GM12878 (cell line): ENCODE data around the gene OR4E1. TPM values are rescaled to one million over a fixed set of nuclear protein-coding genes. Genes with fewer than 3 reads are reported as not detected.

Source experiments
- ATAC-seq: fragments of 200-7000 bp; cut with Tn5 transposase; 3 replicates; pipeline ENCODE4 v1.9.1; 2020; ENCODE audit warnings: mild to moderate bottlenecking, moderate library complexity
- BruUV-seq: library from RNA; stranded (reverse); fragments of 400-500 nt; replicated peaks from 2 replicates; lab custom pipeline; 2021; lab: Mats Ljungman, UMichigan
- CTCF ChIA-PET: fragments of 300-600 bp; sonication (Branson Sonifier 250); formaldehyde crosslinking; extraction: SDS; loops from one replicate; lab custom pipeline; 2021; ENCODE audit warnings: inconsistent platforms; lab: Yijun Ruan, JAX
- POLR2A ChIA-PET: fragments of 350-600 bp; formaldehyde crosslinking; extraction: SDS; loops from one replicate; lab custom pipeline; 2021; ENCODE audit warnings: inconsistent platforms; lab: Charles Lee
- RAD21 ChIA-PET: fragments of 300-600 bp; sonication (Branson Sonifier 250); formaldehyde crosslinking; loops from one replicate; lab custom pipeline; 2023; ENCODE audit warnings: antibody characterized with exemption; ENCODE audit not compliant: unreplicated experiment; lab: Charles Lee
- SMC1A ChIA-PET: fragments of 300-600 bp; sonication (Branson Sonifier 250); formaldehyde crosslinking; loops from one replicate; lab custom pipeline; 2023; ENCODE audit not compliant: unreplicated experiment, uncharacterized antibody; lab: Charles Lee
- DNase-seq: peaks from one replicate; pipeline ENCODE4 v3.0.0-alpha.2; 2011; ENCODE audit warnings: low read depth, low spot score
- FAIRE-seq: peaks from 3 replicates; lab custom pipeline; 2011; peaks lifted over from hg19 to GRCh38; lab: Jason Lieb, UNC
- H2AFZ ChIP-seq: 2 replicates; pipeline ENCODE4 v1.6.0; 2011; ENCODE audit warnings: low read depth, low read length, control low read depth; ENCODE audit not compliant: control insufficient read depth
- H3K27ac ChIP-seq: 2 replicates; pipeline ENCODE4 v1.5.1; 2011; ENCODE audit warnings: control low read depth; ENCODE audit not compliant: control insufficient read depth, insufficient read depth
- H3K27me3 ChIP-seq, 2 experiments: replicated peaks in 1 of 2; 2 replicates each; pipeline versions ENCODE4 v1.6.0 to v1.6.1; 2011; ENCODE audit warnings: low read length in 1 of 2; ENCODE audit not compliant: control insufficient read depth in 2 of 2, insufficient read depth in 2 of 2
- H3K36me3 ChIP-seq, 2 experiments: 2 replicates each; pipeline ENCODE4 v1.5.1; 2011; ENCODE audit warnings: low read length in 1 of 2; ENCODE audit not compliant: control insufficient read depth in 2 of 2, insufficient read depth in 2 of 2
- H3K4me1 ChIP-seq: 2 replicates; pipeline ENCODE4 v1.6.1; 2011; ENCODE audit warnings: mild to moderate bottlenecking, low read length, moderate library complexity, mixed read lengths; ENCODE audit not compliant: control insufficient read depth, insufficient read depth
- H3K4me2 ChIP-seq: 2 replicates; pipeline ENCODE4 v1.6.0; 2011; ENCODE audit warnings: control low read depth; ENCODE audit not compliant: control insufficient read depth, insufficient read depth
- H3K4me3 ChIP-seq: fragments of 200-600 bp; sonication (generic); 2 replicates; pipeline ENCODE4 v1.5.1; 2016
- H3K79me2 ChIP-seq: 2 replicates; pipeline ENCODE4 v1.6.0; 2011; ENCODE audit warnings: low read length; ENCODE audit not compliant: control insufficient read depth, insufficient read depth
- H3K9ac ChIP-seq: 2 replicates; pipeline ENCODE4 v1.8.0; 2011; ENCODE audit warnings: low read length, control low read depth, mixed read lengths; ENCODE audit not compliant: control insufficient read depth, insufficient read depth
- H3K9me3 ChIP-seq: replicated peaks from 3 replicates; pipeline ENCODE4 v1.5.1; 2011; ENCODE audit warnings: mild to moderate bottlenecking, low read length; ENCODE audit not compliant: control insufficient read depth, insufficient read depth
- H4K20me1 ChIP-seq: 2 replicates; pipeline ENCODE4 v1.6.0; 2011; ENCODE audit not compliant: control insufficient read depth, insufficient read depth
- BCL11A ChIP-seq: IDR thresholded peaks from 2 replicates; pipeline ENCODE4 v1.6.1; 2011; ENCODE audit warnings: low read depth, low read length
- BMI1 ChIP-seq: fragments of 450-650 bp; IDR thresholded peaks from 2 replicates; pipeline ENCODE4 v1.6.1; 2016; ENCODE audit warnings: mild to moderate bottlenecking, moderate library complexity, borderline replicate concordance
- CEBPB ChIP-seq, 2 experiments: fragments of 150-350 bp in 1 of 2; IDR thresholded peaks; 2 replicates each; pipeline ENCODE4 v1.6.1; 2012 to 2014; ENCODE audit warnings: low read depth in 2 of 2, low read length in 2 of 2, borderline replicate concordance in 1 of 2, inconsistent platforms in 1 of 2
- GATAD2B ChIP-seq: fragments of 450-650 bp; conservative IDR thresholded peaks from 2 replicates; pipeline ENCODE4 v1.6.1; 2017; ENCODE audit warnings: low read depth, mild to moderate bottlenecking, moderate library complexity
- MEF2A ChIP-seq: IDR thresholded peaks from 2 replicates; pipeline ENCODE4 v1.6.1; 2011; ENCODE audit warnings: low read depth, mild to moderate bottlenecking, low read length, moderate library complexity; ENCODE audit not compliant: insufficient read depth
- MTA2 ChIP-seq: fragments of 450-650 bp; IDR thresholded peaks from 2 replicates; pipeline ENCODE4 v1.6.1; 2016; ENCODE audit warnings: low read depth, mild to moderate bottlenecking, moderate library complexity
- NFYB ChIP-seq: IDR thresholded peaks from 2 replicates; pipeline ENCODE4 v1.6.1; 2011; ENCODE audit warnings: low read depth, mild to moderate bottlenecking, low read length, improper control_type of control experiment, moderate library complexity; ENCODE audit not compliant: insufficient read depth
- RB1 ChIP-seq: fragments of 450-650 bp; formaldehyde crosslinking; IDR thresholded peaks from 2 replicates; pipeline ENCODE4 v1.6.1; 2017; ENCODE audit warnings: mild to moderate bottlenecking, borderline replicate concordance
- SRF ChIP-seq, 2 experiments: IDR thresholded peaks; 2 replicates each; pipeline ENCODE4 v1.6.1; 2011; ENCODE audit warnings: low read depth in 2 of 2, low read length in 2 of 2, mild to moderate bottlenecking in 1 of 2, moderate library complexity in 1 of 2
- SUZ12 ChIP-seq: fragments of 200-600 bp; sonication (generic); IDR thresholded peaks from one replicate; pipeline ENCODE4 v1.6.1; 2018; ENCODE audit warnings: antibody characterized with exemption, mild to moderate bottlenecking; ENCODE audit not compliant: unreplicated experiment
- ZBED1 ChIP-seq: IDR thresholded peaks from 2 replicates; pipeline ENCODE4 v1.6.1; 2016; ENCODE audit warnings: borderline replicate concordance
- ZNF24 ChIP-seq: fragments of 450-650 bp; IDR thresholded peaks from 2 replicates; pipeline ENCODE4 v1.6.1; 2017; ENCODE audit warnings: antibody characterized with exemption, mild to moderate bottlenecking
- ZNF622 ChIP-seq: fragments of 450-650 bp; IDR thresholded peaks from 2 replicates; pipeline ENCODE4 v1.6.1; 2017; ENCODE audit warnings: mild to moderate bottlenecking, inconsistent platforms
- WGBS: methylation state at CpG from one replicate; pipeline ENCODE4 v1.1.6; 2016; ENCODE audit warnings: low lambda C conversion rate; ENCODE audit not compliant: insufficient replicate concordance, insufficient coverage; ENCODE audit errors: missing lambda C conversion rate; 5-methylcytosine and 5-hydroxymethylcytosine counted together
- in situ Hi-C: fragments of 300-500 bp; cut with MboI; formaldehyde crosslinking; loops from 9 replicates; pipeline ENCODE4 v1.14.3; 2018; ENCODE audit warnings: mixed read lengths
- intact Hi-C: fragments of 100-400 bp; cut with micrococcal nuclease; formaldehyde crosslinking; loops from one replicate; pipeline ENCODE4 v1.14.2; 2022; ENCODE audit not compliant: unreplicated experiment
- polyA plus RNA-seq, 11 experiments: library from polyadenylated mRNA; depleted of rRNA in 4 of 11; unstranded in 6 of 11; stranded (reverse) in 5 of 11; fragments of >200 nt; fragmentation: Nextera tagmentation in 4 of 11; fragmentation: Illumina TruSeq in 1 of 11; extraction: Ambion mirVana in 4 of 11; extraction: Trizol in 1 of 11; gene quantifications; 1 replicate in 1 of 11; 2 replicates in 10 of 11; pipeline versions ENCODE4 v1.2.1 to v1.2.3, GENCODE V29; 2011 to 2016; ENCODE audit warnings: inconsistent platforms in 2 of 11, missing spikeins in 2 of 11, low read depth in 1 of 11
- total RNA-seq, 4 experiments: library from RNA; depleted of rRNA in 3 of 4; stranded (reverse); fragments of >200 nt in 3 of 4; fragmentation: Illumina TruSeq in 1 of 4; extraction: Trizol in 1 of 4; gene quantifications; 2 replicates each; pipeline versions ENCODE4 v1.2.1 to v1.2.3, GENCODE V29; 2013 to 2021
- TF ChIP-seq, protein P1 (sequence below): IDR thresholded peaks from 2 replicates; pipeline ENCODE4 v1.6.1; 2011; ENCODE audit warnings: borderline replicate concordance, low read depth, mild to moderate bottlenecking, moderate library complexity, low read length; ENCODE audit not compliant: insufficient read depth, poor library complexity, severe bottlenecking
- TF ChIP-seq, protein P2 (sequence below): fragments of 450-650 bp; IDR thresholded peaks from 2 replicates; pipeline ENCODE4 v1.6.1; 2017; ENCODE audit warnings: mild to moderate bottlenecking
- TF ChIP-seq, protein P3 (sequence below): fragments of 450-650 bp; IDR thresholded peaks from 2 replicates; pipeline ENCODE4 v1.6.1; 2017; ENCODE audit warnings: mild to moderate bottlenecking, moderate library complexity

The OR4E1 gene
- total and polyA plus RNA-seq, 10 of the 15 experiments (the other 5 are each of a cell fraction or from before 2014, with no cell fraction given), result not detected

DNA sequence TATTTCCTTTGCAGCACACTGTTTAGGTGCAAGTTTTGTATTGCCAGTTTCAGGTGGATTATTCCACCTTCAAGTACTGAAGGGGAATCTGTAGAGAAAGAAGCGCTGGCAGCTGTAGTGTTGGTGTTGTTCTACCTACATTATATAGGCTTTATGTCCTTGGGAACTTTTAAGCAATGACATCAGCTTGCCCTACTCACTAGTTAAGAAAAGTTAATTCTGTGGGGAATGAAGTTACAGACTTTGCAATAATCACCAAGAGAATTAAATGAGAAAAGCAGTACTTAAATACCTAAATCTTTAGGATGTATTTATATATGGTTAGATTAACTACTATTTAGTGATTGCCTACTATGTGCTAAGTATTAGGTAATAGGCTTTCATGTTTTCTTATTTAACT is at the start of gene OR4E1 (continued):
- TF ChIP-seq, protein P1, sequence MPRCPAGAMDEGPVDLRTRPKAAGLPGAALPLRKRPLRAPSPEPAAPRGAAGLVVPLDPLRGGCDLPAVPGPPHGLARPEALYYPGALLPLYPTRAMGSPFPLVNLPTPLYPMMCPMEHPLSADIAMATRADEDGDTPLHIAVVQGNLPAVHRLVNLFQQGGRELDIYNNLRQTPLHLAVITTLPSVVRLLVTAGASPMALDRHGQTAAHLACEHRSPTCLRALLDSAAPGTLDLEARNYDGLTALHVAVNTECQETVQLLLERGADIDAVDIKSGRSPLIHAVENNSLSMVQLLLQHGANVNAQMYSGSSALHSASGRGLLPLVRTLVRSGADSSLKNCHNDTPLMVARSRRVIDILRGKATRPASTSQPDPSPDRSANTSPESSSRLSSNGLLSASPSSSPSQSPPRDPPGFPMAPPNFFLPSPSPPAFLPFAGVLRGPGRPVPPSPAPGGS, result no peak
- no peak for TF ChIP-seq BCL11A
- TF ChIP-seq SUZ12, result no peak
- TF ChIP-seq CEBPB (IDR thresholded peaks at IDR 0.05; ENCODE audit: borderline replicate concordance in 1 of 2, low read depth in 2 of 2, low read length in 2 of 2), result no peak
- no peak for TF ChIP-seq ZBED1
- no peak for TF ChIP-seq NFYB

DNA sequence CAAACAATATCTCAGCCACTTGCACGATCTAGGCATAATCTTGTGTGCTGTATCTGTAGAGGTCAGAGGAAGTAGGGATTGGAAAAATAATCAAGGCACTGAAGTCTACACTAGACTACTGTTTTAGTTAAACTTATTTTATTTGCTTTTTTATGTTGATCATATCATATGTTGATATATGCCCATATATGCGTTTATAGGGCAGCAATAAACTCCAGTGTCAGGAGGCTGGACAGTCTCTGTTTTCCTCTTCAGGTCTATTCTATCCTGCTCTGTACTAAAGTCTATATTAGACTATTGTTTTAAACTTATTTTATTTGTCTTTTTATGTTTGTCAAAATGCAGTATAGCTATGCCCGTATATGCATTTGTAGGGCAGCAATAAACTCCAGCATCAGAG is 47.9 kb upstream of the OR4E1 start:
- RAD21 ChIA-PET, result no interaction called here
- Histone ChIP-seq H3K27ac (no peak overlapping the region), H3K9me3 (no peaks in the 10 kb centered on the region), H3K4me2 (no peak overlapping the region), H2AFZ (no peak overlapping the region), H3K27me3 (peaks cover 0 to 3% of the 10 kb centered on the region in 2 experiments; a peak in 1 of 4 replicates), H4K20me1 (no peaks in the 10 kb centered on the region), H3K9ac (no peak overlapping the region), H3K4me1 (no peaks in the 10 kb centered on the region), H3K4me3 (no peak overlapping the region), H3K79me2 (no peaks in the 10 kb centered on the region), H3K36me3 (no peaks in the 10 kb centered on the region)
- CTCF ChIA-PET, result interaction anchor here (1.9 kb wide), 1 partner anchor 11 kb away, joined by 6 read pairs; no protein-coding TSS in a partner anchor
- POLR2A ChIA-PET, result no interaction called here
- in situ Hi-C loops, result no loop called here
- no peak for ATAC-seq
- no peak for DNase-seq
- no TSS peak for BruUV-seq
- WGBS, result 40% methylated on average over 3 of the region's 3 CpGs
- intact Hi-C loops, result no loop called here
- no peak for FAIRE-seq
- SMC1A ChIA-PET, result interaction anchor here (0.8 to 1.2 kb wide), 2 partner anchors 10 to 21 kb away, joined by 3 read pairs; no protein-coding TSS in a partner anchor
- TF ChIP-seq GATAD2B (no peak), NFYB (no peak), MTA2 (no peak), BMI1 (no peak), ZNF622 (no peak), SRF (IDR thresholded peaks at IDR 0.05; ENCODE audit: low read depth in 2 of 2, low read length in 2 of 2) (no peak), ZNF24 (no peak), MEF2A (no peak), RB1 (no peak)
- TF ChIP-seq, protein P2, sequence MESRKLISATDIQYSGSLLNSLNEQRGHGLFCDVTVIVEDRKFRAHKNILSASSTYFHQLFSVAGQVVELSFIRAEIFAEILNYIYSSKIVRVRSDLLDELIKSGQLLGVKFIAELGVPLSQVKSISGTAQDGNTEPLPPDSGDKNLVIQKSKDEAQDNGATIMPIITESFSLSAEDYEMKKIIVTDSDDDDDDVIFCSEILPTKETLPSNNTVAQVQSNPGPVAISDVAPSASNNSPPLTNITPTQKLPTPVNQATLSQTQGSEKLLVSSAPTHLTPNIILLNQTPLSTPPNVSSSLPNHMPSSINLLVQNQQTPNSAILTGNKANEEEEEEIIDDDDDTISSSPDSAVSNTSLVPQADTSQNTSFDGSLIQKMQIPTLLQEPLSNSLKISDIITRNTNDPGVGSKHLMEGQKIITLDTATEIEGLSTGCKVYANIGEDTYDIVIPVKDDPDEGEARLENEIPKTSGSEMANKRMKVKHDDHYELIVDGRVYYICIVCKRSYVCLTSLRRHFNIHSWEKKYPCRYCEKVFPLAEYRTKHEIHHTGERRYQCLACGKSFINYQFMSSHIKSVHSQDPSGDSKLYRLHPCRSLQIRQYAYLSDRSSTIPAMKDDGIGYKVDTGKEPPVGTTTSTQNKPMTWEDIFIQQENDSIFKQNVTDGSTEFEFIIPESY, result no peak
- TF ChIP-seq, protein P3, sequence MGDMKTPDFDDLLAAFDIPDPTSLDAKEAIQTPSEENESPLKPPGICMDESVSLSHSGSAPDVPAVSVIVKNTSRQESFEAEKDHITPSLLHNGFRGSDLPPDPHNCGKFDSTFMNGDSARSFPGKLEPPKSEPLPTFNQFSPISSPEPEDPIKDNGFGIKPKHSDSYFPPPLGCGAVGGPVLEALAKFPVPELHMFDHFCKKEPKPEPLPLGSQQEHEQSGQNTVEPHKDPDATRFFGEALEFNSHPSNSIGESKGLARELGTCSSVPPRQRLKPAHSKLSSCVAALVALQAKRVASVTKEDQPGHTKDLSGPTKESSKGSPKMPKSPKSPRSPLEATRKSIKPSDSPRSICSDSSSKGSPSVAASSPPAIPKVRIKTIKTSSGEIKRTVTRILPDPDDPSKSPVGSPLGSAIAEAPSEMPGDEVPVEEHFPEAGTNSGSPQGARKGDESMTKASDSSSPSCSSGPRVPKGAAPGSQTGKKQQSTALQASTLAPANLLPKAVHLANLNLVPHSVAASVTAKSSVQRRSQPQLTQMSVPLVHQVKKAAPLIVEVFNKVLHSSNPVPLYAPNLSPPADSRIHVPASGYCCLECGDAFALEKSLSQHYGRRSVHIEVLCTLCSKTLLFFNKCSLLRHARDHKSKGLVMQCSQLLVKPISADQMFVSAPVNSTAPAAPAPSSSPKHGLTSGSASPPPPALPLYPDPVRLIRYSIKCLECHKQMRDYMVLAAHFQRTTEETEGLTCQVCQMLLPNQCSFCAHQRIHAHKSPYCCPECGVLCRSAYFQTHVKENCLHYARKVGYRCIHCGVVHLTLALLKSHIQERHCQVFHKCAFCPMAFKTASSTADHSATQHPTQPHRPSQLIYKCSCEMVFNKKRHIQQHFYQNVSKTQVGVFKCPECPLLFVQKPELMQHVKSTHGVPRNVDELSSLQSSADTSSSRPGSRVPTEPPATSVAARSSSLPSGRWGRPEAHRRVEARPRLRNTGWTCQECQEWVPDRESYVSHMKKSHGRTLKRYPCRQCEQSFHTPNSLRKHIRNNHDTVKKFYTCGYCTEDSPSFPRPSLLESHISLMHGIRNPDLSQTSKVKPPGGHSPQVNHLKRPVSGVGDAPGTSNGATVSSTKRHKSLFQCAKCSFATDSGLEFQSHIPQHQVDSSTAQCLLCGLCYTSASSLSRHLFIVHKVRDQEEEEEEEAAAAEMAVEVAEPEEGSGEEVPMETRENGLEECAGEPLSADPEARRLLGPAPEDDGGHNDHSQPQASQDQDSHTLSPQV, result no peak
